SK-N-SH (cell line): ENCODE measurements around the gene TTLL12. TPM values are rescaled to one million over a fixed set of nuclear protein-coding genes. Genes with fewer than 3 reads are reported as not detected.

Source experiments
- CTCF ChIA-PET: fragments of 300-600, 350-600 bp; formaldehyde crosslinking; extraction: SDS; loops from one replicate; lab custom pipeline; 2021; lab: Yijun Ruan, JAX
- POLR2A ChIA-PET: fragments of 350-600 bp; sonication (Branson Sonifier 250); formaldehyde crosslinking; extraction: SDS; loops from one replicate; lab custom pipeline; 2020; ENCODE audit warnings: antibody characterized with exemption, inconsistent platforms; lab: Yijun Ruan, JAX
- DNase-seq: peaks from one replicate; pipeline ENCODE4 v3.0.0; 2012
- H2AFZ ChIP-seq: fragments of 200-600 bp; sonication (generic); 2 replicates; pipeline ENCODE4 v1.8.1; 2016; ENCODE audit warnings: antibody characterized with exemption, mild to moderate bottlenecking, low read depth
- H3F3A ChIP-seq: fragments of 200-600 bp; sonication (generic); replicated peaks from 2 replicates; pipeline ENCODE3; 2016; ENCODE audit warnings: antibody characterized with exemption, mild to moderate bottlenecking; ENCODE audit not compliant: insufficient read depth
- H3K27ac ChIP-seq, 2 experiments: fragments of 200-500 bp in 1 of 2; fragments of 200-600 bp in 1 of 2; sonication (Bioruptor generic) in 1 of 2; sonication (generic), shearing (Covaris generic) in 1 of 2; 2 replicates each; pipeline versions ENCODE4 v1.5.1 to v1.6.1; 2014 to 2016; ENCODE audit warnings: low read depth in 2 of 2, inconsistent platforms in 1 of 2, low read length in 1 of 2, mild to moderate bottlenecking in 1 of 2, mixed read lengths in 1 of 2
- H3K27me3 ChIP-seq: fragments of 200-600 bp; sonication (generic), shearing (Covaris generic); 2 replicates; pipeline ENCODE4 v1.6.1; 2016; ENCODE audit warnings: mixed run types; ENCODE audit not compliant: insufficient read depth
- H3K36me3 ChIP-seq, 2 experiments: fragments of 200-500 bp in 1 of 2; fragments of 200-600 bp in 1 of 2; sonication (Bioruptor generic) in 1 of 2; sonication (generic) in 1 of 2; replicated peaks in 1 of 2; 2 replicates each; pipeline versions ENCODE3 to v1.5.1; 2014 to 2016; ENCODE audit warnings: low read length in 1 of 2, mild to moderate bottlenecking in 1 of 2; ENCODE audit not compliant: insufficient read depth in 2 of 2, control insufficient read depth in 1 of 2
- H3K4me1 ChIP-seq, 2 experiments: fragments of 200-500 bp in 1 of 2; fragments of 200-600 bp in 1 of 2; sonication (Bioruptor generic) in 1 of 2; sonication (generic), shearing (Covaris generic) in 1 of 2; 2 replicates each; pipeline versions ENCODE4 v1.5.1 to v1.6.1; 2014 to 2016; ENCODE audit warnings: low read depth in 1 of 2, low read length in 1 of 2, mixed run types in 1 of 2; ENCODE audit not compliant: insufficient read depth in 2 of 2, control insufficient read depth in 1 of 2
- H3K4me2 ChIP-seq: fragments of 200-600 bp; sonication (generic), shearing (Covaris generic); 2 replicates; pipeline ENCODE4 v1.6.1; 2017; ENCODE audit warnings: mixed run types
- H3K4me3 ChIP-seq, 2 experiments: fragments of 200-500 bp in 1 of 2; fragments of 200-600 bp in 1 of 2; sonication (Bioruptor generic) in 1 of 2; sonication (generic), shearing (Covaris generic) in 1 of 2; 2 replicates each; pipeline versions ENCODE4 v1.5.1 to v1.8.1; 2014 to 2016; ENCODE audit warnings: low read depth in 2 of 2, inconsistent platforms in 1 of 2, low read length in 1 of 2, mild to moderate bottlenecking in 1 of 2, mixed read lengths in 1 of 2, moderate library complexity in 1 of 2
- H3K79me2 ChIP-seq: fragments of 200-600 bp; sonication (generic); 2 replicates; pipeline ENCODE4 v1.8.1; 2017; ENCODE audit warnings: mild to moderate bottlenecking; ENCODE audit not compliant: insufficient read depth
- H3K9ac ChIP-seq: fragments of 200-600 bp; sonication (generic); 2 replicates; pipeline ENCODE4 v1.6.1; 2017; ENCODE audit warnings: mixed run types
- H3K9me2 ChIP-seq: fragments of 200-600 bp; sonication (generic); 2 replicates; pipeline ENCODE4 v1.6.1; 2017; ENCODE audit warnings: mixed run types
- H3K9me3 ChIP-seq: fragments of 200-600 bp; sonication (generic); 2 replicates; pipeline ENCODE4 v1.6.1; 2017; ENCODE audit warnings: mixed run types, mild to moderate bottlenecking, moderate library complexity
- H4K20me1 ChIP-seq: fragments of 200-600 bp; sonication (generic); 2 replicates; pipeline ENCODE4 v1.6.1; 2017; ENCODE audit warnings: mild to moderate bottlenecking, mixed run types; ENCODE audit not compliant: insufficient read depth
- CHD2 ChIP-seq: fragments of 150-350 bp; IDR thresholded peaks from 2 replicates; pipeline ENCODE4 v1.6.1; 2018; ENCODE audit warnings: low read length; ENCODE audit not compliant: partially characterized antibody
- EP300 ChIP-seq, 2 experiments: IDR thresholded peaks; 2 replicates each; pipeline versions ENCODE4 v1.4.0 to v1.6.1; 2012; ENCODE audit warnings: borderline replicate concordance in 1 of 2, low read depth in 1 of 2, low read length in 1 of 2
- EZH2phosphoT487 ChIP-seq: fragments of 200-600 bp; sonication (generic); IDR thresholded peaks from 2 replicates; pipeline ENCODE4 v1.6.1; 2017; ENCODE audit warnings: low read depth, mixed run types, mild to moderate bottlenecking, antibody characterized with exemption, moderate library complexity, borderline replicate concordance
- FOSL2 ChIP-seq: IDR thresholded peaks from 2 replicates; pipeline ENCODE4 v1.4.0; 2012; ENCODE audit warnings: low read depth, mild to moderate bottlenecking, moderate library complexity, borderline replicate concordance
- FOXM1 ChIP-seq: IDR thresholded peaks from 2 replicates; pipeline ENCODE4 v1.4.0; 2012; ENCODE audit warnings: low read depth, mild to moderate bottlenecking
- GABPA ChIP-seq: IDR thresholded peaks from 2 replicates; pipeline ENCODE4 v1.4.0; 2012; ENCODE audit warnings: low read depth, mild to moderate bottlenecking
- MEF2A ChIP-seq: IDR thresholded peaks from 2 replicates; pipeline ENCODE4 v1.4.0; 2012; ENCODE audit warnings: low read depth, borderline replicate concordance
- NRF1 ChIP-seq: IDR thresholded peaks from 2 replicates; pipeline ENCODE4 v1.6.1; 2012; ENCODE audit warnings: low read depth, mild to moderate bottlenecking, low read length
- RAD21 ChIP-seq: IDR thresholded peaks from 2 replicates; pipeline ENCODE4 v1.6.1; 2012; ENCODE audit warnings: mild to moderate bottlenecking, low read length
- SIN3A ChIP-seq: IDR thresholded peaks from 2 replicates; pipeline ENCODE4 v1.6.1; 2012; ENCODE audit warnings: low read depth, mild to moderate bottlenecking, low read length, moderate library complexity, borderline replicate concordance
- TAF1 ChIP-seq: IDR thresholded peaks from 2 replicates; pipeline ENCODE4 v1.6.1; 2012; ENCODE audit warnings: low read depth, mild to moderate bottlenecking, low read length, moderate library complexity, borderline replicate concordance
- TCF12 ChIP-seq: IDR thresholded peaks from 2 replicates; pipeline ENCODE4 v1.4.0; 2012
- TEAD4 ChIP-seq: IDR thresholded peaks from 2 replicates; pipeline ENCODE4 v1.4.0; 2012; ENCODE audit warnings: mild to moderate bottlenecking, borderline replicate concordance; ENCODE audit not compliant: insufficient read depth
- YY1 ChIP-seq: IDR thresholded peaks from 2 replicates; pipeline ENCODE4 v1.4.0; 2012; ENCODE audit warnings: low read depth, mild to moderate bottlenecking
- ZBTB33 ChIP-seq: IDR thresholded peaks from 2 replicates; pipeline ENCODE4 v1.4.0; 2012; ENCODE audit warnings: low read depth, borderline replicate concordance
- whole genome bisulfite sequencing: methylation state at CpG from one replicate; pipeline ENCODE4 v1.1.6; 2017; ENCODE audit warnings: low lambda C conversion rate; 5-methylcytosine and 5-hydroxymethylcytosine counted together
- polyA plus RNA-seq, 3 experiments: library from polyadenylated mRNA; depleted of rRNA; stranded (reverse); fragments of >200 nt; gene quantifications; 2 replicates each; pipeline ENCODE4 v1.2.3, GENCODE V29; 2012

The TTLL12 gene
- polyA plus RNA-seq, 1 of the 3 experiments (the other 2 are of a cell fraction): 11.5 TPM

- no peak for DNase-seq
- Histone ChIP-seq H3F3A (no peaks in the 10 kb centered on the region), H2AFZ (no peak overlapping the region), H4K20me1 (no peaks in the 10 kb centered on the region), H3K9ac (no peak overlapping the region), H3K9me3 (no peaks in the 10 kb centered on the region), H3K36me3 (no peaks in the 10 kb centered on the region), H3K4me2 (no peak overlapping the region), H3K4me3 (no peak overlapping the region), H3K27me3 (no peaks in the 10 kb centered on the region), H3K27ac (no peak overlapping the region), H3K4me1 (no peaks in the 10 kb centered on the region; a peak in 1 of 4 replicates), H3K79me2 (no peaks in the 10 kb centered on the region), H3K9me2 (no peaks in the 10 kb centered on the region)
- POLR2A ChIA-PET: no interaction called here
- CTCF ChIA-PET: interaction anchor here (1.2 to 2.0 kb wide), 2 partner anchors 13 to 64 kb away, joined by 3 to 6 read pairs; partner anchors contain the start of gene TTLL12
- no peak for TF ChIP-seq FOSL2
- 63% methylated on average over 9 of the region's 13 CpGs for WGBS
These were observed 13.6 kb upstream of the TTLL12 start for GRCh38 chr22:43200555-43200954.

GRCh38 chr22:43200031-43200430 is 13.1 kb upstream of the TTLL12 start:
- POLR2A ChIA-PET: no interaction called here

More at GRCh38 chr22:43200031-43200430, 13.1 kb upstream of the TTLL12 start:
- CTCF ChIA-PET: interaction anchor here (1.2 to 2.0 kb wide), 2 partner anchors 13 to 64 kb away, joined by 3 to 6 read pairs; partner anchors contain the start of gene TTLL12
- H3K4me3 ChIP-seq: no peak overlapping the region
- H3K9me2 ChIP-seq: no peaks in the 10 kb centered on the region
- H2AFZ ChIP-seq: no peak overlapping the region
- no peaks in the 10 kb centered on the region for H3K27me3 ChIP-seq
- no peak overlapping the region for H3K9ac ChIP-seq
- no peak for TF ChIP-seq TEAD4
- TF ChIP-seq FOXM1: no peak
- TF ChIP-seq YY1: no peak
- no peak for TF ChIP-seq ZBTB33
- no peak for TF ChIP-seq NRF1
- no peak for TF ChIP-seq GABPA
- no peak for TF ChIP-seq MEF2A
- no peak for TF ChIP-seq TCF12
- no peak for TF ChIP-seq CHD2
- TF ChIP-seq RAD21: no peak
- no peak for TF ChIP-seq EZH2phosphoT487
- TF ChIP-seq TAF1: no peak
- TF ChIP-seq EP300 (IDR thresholded peaks at IDR 0.05; ENCODE audit: borderline replicate concordance in 1 of 2, low read depth in 1 of 2, low read length in 1 of 2): no peak
- no peak for TF ChIP-seq SIN3A
- TF ChIP-seq, all 33 proteins: peak for 0
- H3K36me3 ChIP-seq: no peaks in the 10 kb centered on the region
- H3K4me2 ChIP-seq: no peak overlapping the region
- no peak for DNase-seq
- no peaks in the 10 kb centered on the region; a peak in 1 of 4 replicates for H3K4me1 ChIP-seq
- no peaks in the 10 kb centered on the region for H3K79me2 ChIP-seq
- H3K27ac ChIP-seq: no peak overlapping the region
- WGBS: no CpG with 5 or more reads among the region's 17 CpGs
- H4K20me1 ChIP-seq: no peaks in the 10 kb centered on the region
- no peaks in the 10 kb centered on the region for H3F3A ChIP-seq
- no peaks in the 10 kb centered on the region for H3K9me3 ChIP-seq
